ENCODE data around the gene SPDYE16. TPM values are rescaled to one million over a fixed set of nuclear protein-coding genes. Genes with fewer than 3 reads are reported as not detected.

SPDYE16 gene
- total RNA-seq, 1 donor from 2014 or later: not detected

Other genes with a start within 250 kb of the SPDYE16 start
- gene HSPB1, start 240.6 kb downstream of the SPDYE16 start, total RNA-seq: 36.1 and 164 TPM in 2 replicates
- gene YWHAG, start 184.3 kb downstream of the SPDYE16 start, total RNA-seq: 112 and 142 TPM in 2 replicates
- gene SSC4D, start 133.6 kb downstream of the SPDYE16 start, total RNA-seq: 0.79 and 1.3 TPM in 2 replicates
- gene ZP3, start 118.3 kb downstream of the SPDYE16 start, total RNA-seq: 12.8 and 26.1 TPM in 2 replicates
- gene DTX2, start 81.6 kb downstream of the SPDYE16 start, total RNA-seq: 10.8 and 13.2 TPM in 2 replicates
- 0.26 and 2.6 TPM in 2 replicates for gene UPK3B, start 32.7 kb downstream of the SPDYE16 start, total RNA-seq
- 2.2 and 2.6 TPM in 2 replicates for gene POMZP3, start 84.0 kb upstream of the SPDYE16 start, total RNA-seq